Measurements from ENCODE around the gene SHANK1. TPM values are rescaled to one million over a fixed set of nuclear protein-coding genes. Genes with fewer than 3 reads are reported as not detected.

Gene SHANK1
- total and polyA plus RNA-seq, 2 of the 4 experiments (the other 2 are of a cell fraction), result 6.1 to 6.7 TPM

GRCh38 chr19:50636317-50637085, 83.1 kb downstream of the SHANK1 start:
- no peak overlapping the region for H4K8ac ChIP-seq (ENCODE audit: low read depth in 2 of 2, low read length in 2 of 2)
- ChIA-PET POLR2A (ENCODE audit: unreplicated experiment) (no interaction called here), CTCF (no interaction called here)
- no peak overlapping the region for H2AK9ac ChIP-seq (replicated peaks; ENCODE audit: low read depth, low read length, poor library complexity)
- no peak for DNase-seq
- no peak overlapping the region for H3K9ac ChIP-seq (ENCODE audit: low read depth, low read length)
- WGBS, 2 experiments (ENCODE audit: extremely low coverage in 2 of 2, insufficient read length in 1 of 2), result 31% methylated on average over 2 of the region's 5 CpGs; no CpG with 5 or more reads in 1 of the 2 experiments
- no peaks in the 10 kb centered on the region for H3K9me1 ChIP-seq (ENCODE audit: insufficient read depth, low read length)
- in situ Hi-C loops (cut with MboI; ENCODE audit: low sequenced_read_pairs), result no loop called here
- peaks cover 34% of the 10 kb centered on the region for H3K27me3 ChIP-seq (ENCODE audit: control insufficient read depth, insufficient read depth, low read length)
- no peaks in the 10 kb centered on the region for H4K20me1 ChIP-seq (ENCODE audit: insufficient read depth, low read length)
- BruUV-seq (replicated peaks), result no TSS peak
- no peak overlapping the region for H4K91ac ChIP-seq (ENCODE audit: insufficient read depth, low read depth, low read length)
- H2AFZ ChIP-seq (replicated peaks; ENCODE audit: low read length, poor library complexity), result no peak overlapping the region
- H3K23ac ChIP-seq (ENCODE audit: low read depth, low read length), result no peak overlapping the region
- no peak overlapping the region for H2BK5ac ChIP-seq (ENCODE audit: low read depth, low read length, poor library complexity, severe bottlenecking)
- H3K4me3 ChIP-seq (ENCODE audit: insufficient read depth, low read depth, low read length), result no peak overlapping the region
- no peak overlapping the region for H2BK15ac ChIP-seq (ENCODE audit: low read depth, low read length)
- intact Hi-C loops (cut with micrococcal nuclease), result no loop called here
- no peak overlapping the region for H2AK5ac ChIP-seq (ENCODE audit: low read depth, low read length)
- no peaks in the 10 kb centered on the region for H3K4me1 ChIP-seq (ENCODE audit: control insufficient read depth, insufficient read depth, low read length)
- dilution Hi-C loops (cut with HindIII; ENCODE audit: low sequenced_read_pairs, unreplicated experiment), result no loop called here
- ATAC-seq (ENCODE audit: low read depth), result no peak
- TF ChIP-seq USF2 (IDR thresholded peaks at IDR 0.05; ENCODE audit: low read depth, low read length) (no peak), RAD21 (IDR thresholded peaks at IDR 0.05; ENCODE audit: low read length) (no peak), CEBPB (IDR thresholded peaks at IDR 0.05; ENCODE audit: low read depth, low read length) (no peak), CHD1 (IDR thresholded peaks at IDR 0.05; ENCODE audit: low read depth, low read length) (no peak), BHLHE40 (IDR thresholded peaks at IDR 0.05; ENCODE audit: low read depth, low read length) (no peak), ELK1 (IDR thresholded peaks at IDR 0.05; ENCODE audit: borderline replicate concordance, low read depth, low read length) (no peak), RCOR1 (IDR thresholded peaks at IDR 0.05; ENCODE audit: insufficient replicate concordance, low read length) (no peak), FOS (IDR thresholded peaks at IDR 0.05; ENCODE audit: low read depth, low read length) (no peak), MXI1 (IDR thresholded peaks at IDR 0.05; ENCODE audit: borderline replicate concordance, low read depth, low read length) (no peak), CTCF (conservative IDR thresholded peaks at IDR 0.05; ENCODE audit: low read depth, low read length) (no peak), SMC3 (IDR thresholded peaks at IDR 0.05; ENCODE audit: low read depth, low read length) (no peak), RFX5 (IDR thresholded peaks at IDR 0.05; ENCODE audit: low read depth, low read length) (no peak), MAZ (IDR thresholded peaks at IDR 0.05; ENCODE audit: borderline replicate concordance, low read depth, low read length) (no peak)
- H3K56ac ChIP-seq (ENCODE audit: extremely low read depth, insufficient read depth, low read length), result no peak overlapping the region
- no peak overlapping the region for H2BK120ac ChIP-seq (ENCODE audit: low read depth, low read length)
- no peak overlapping the region for H3K4me2 ChIP-seq (ENCODE audit: low read depth, low read length)
- H3K9me3 ChIP-seq (ENCODE audit: control insufficient read depth, insufficient read depth, low read length), result peaks cover 9% of the 10 kb centered on the region
- no peak overlapping the region for H3K18ac ChIP-seq (ENCODE audit: low read depth, low read length)
- H3K27ac ChIP-seq (ENCODE audit: insufficient read depth, low read length), result no peak overlapping the region
- H3K14ac ChIP-seq (replicated peaks; ENCODE audit: low read depth, low read length), result no peak overlapping the region
- H4K5ac ChIP-seq (ENCODE audit: low read depth, low read length), result no peak overlapping the region
- no peaks in the 10 kb centered on the region for H3K79me1 ChIP-seq (ENCODE audit: low read depth in 1 of 2, low read length in 2 of 2)
- H3K4ac ChIP-seq (ENCODE audit: low read depth, low read length), result no peak overlapping the region
- no peaks in the 10 kb centered on the region for H3K36me3 ChIP-seq (ENCODE audit: control insufficient read depth, insufficient read depth, low read length)
- no peak overlapping the region for H2BK20ac ChIP-seq (ENCODE audit: low read depth, low read length)
